HG03342 (cell line): Measurements from ENCODE around the gene WDR55.
"Not testable (repeated sequence)": the region's sequence is repeated elsewhere in the genome, so short reads cannot be mapped to it uniquely, and the experiment has no call there.

Source experiments
- ATAC-seq: cut with Tn5 transposase; IDR thresholded peaks from one replicate; pipeline ENCODE4 v1.9.1; 2021; ENCODE audit warnings: mild to moderate bottlenecking, moderate library complexity; ENCODE audit not compliant: unreplicated experiment

Gene WDR55

DNA sequence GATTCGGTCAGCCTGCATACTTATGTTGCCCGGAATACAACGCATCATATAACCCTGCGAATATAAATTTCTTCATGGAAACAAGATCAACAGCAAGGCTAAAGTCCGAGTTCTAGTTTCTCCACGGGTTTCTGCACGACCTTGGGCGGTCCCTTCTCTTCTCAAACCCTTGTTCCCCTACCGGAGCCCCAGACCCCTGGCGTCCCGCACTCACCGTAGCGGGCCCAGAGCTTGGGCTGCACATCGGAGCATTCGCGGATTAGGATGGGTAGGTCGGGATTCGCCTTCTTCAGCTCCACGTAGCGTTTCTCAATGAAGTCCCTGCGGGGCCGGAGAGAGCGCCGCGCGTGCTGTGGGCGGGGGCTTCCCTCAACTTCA, 17.7 kb upstream of the WDR55 start:
- ATAC-seq = peak; percentile 12

GRCh38 chr5:140658870-140659269, 5.8 kb upstream of the WDR55 start:
- ATAC-seq = no peak

GRCh38 chr5:140660371-140660770, 4.3 kb upstream of the WDR55 start:
- not testable (repeated sequence) for ATAC-seq

DNA sequence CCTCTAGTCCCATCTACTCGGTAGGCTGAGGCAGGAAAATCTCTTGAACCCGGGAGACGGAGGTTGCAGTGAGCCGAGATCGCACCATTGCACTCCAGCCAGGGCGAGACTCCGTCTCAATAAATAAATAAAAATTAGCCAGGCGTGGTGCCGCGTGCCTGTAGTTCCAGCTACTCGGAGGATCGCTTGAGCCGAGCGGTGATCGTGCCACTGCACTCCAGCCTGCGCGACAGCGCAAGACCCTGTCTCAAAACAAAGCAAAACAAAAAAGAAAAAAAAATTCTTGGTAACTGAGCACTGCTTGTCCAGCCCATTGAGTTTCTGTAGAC, 710 bp upstream of the WDR55 start:
- ATAC-seq = no peak

DNA sequence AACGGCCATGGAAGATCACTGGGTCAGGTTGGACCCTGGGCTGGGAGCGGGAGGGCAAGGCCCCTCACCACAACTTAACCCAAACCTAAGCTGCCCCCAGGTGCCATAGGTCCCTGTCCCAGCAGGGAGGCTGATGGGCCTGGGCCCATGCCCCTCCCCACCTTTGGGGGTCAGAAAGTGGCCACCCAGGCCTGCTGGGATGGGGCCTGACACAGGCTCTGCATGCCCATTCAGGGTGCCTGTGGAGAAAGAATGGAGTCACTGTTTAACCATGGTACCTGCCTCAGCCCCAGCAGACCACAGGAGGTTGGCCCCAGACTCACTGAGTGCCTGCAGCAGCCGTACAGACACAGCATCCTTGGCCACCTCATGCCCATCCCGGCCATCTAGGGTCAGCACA, 6.3 kb downstream of the WDR55 start:
- not testable (repeated sequence) for ATAC-seq

- no peak for ATAC-seq
Observed at GRCh38 chr5:140671472-140672125, 6.9 kb downstream of the WDR55 start.

GRCh38 chr5:140672455-140673186, 7.9 kb downstream of the WDR55 start:
- ATAC-seq = no peak

DNA sequence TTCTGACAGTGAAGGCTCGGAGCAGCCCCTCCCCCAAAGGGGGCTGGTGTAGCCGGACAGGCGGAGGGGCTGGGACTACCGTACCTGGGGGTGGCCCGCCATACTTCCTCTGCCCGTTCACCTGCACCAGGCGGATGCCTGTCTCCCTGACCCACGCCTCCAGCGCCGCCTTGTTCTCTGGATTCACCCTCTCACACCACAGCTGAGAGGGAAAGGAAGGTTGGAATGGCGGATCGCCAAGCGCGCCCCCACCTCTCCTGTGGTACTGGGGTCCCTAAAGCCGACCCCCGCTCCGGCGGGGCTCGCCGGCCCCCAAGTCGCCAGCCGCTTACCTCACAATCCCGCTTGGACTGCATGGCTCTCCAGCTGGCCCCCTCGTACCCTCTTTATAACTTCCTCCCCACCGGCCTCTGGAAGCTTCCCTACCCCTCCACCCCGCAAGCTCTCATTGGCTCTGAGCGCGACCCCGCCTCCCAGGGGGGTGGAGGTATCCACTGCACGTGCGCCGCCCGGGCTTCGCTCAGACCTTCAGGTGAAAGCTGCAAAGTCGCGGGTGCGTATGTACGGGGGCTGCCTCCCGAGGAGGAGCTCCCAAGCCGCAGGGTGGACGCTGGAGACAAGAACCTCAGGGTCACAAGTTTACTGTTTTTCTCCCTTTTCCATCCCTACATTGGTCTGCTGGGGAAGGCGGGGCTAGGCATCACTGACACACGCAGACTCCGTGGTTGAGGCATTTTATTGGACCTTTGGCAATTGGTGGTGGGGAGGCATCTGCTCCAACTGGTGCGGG, 8.7 kb downstream of the WDR55 start, which contains the start of gene DND1:
Gene DND1 (minus strand): TSS at position 390 of the 790 bp plus-strand sequence. CDS start 34 bp downstream, at position 356.
- ATAC-seq = no peak

- ATAC-seq = no peak
Observed at GRCh38 chr5:140674211-140674610, 9.5 kb downstream of the WDR55 start.

- no peak for ATAC-seq
Observed at GRCh38 chr5:140674629-140675028, 9.9 kb downstream of the WDR55 start.

DNA sequence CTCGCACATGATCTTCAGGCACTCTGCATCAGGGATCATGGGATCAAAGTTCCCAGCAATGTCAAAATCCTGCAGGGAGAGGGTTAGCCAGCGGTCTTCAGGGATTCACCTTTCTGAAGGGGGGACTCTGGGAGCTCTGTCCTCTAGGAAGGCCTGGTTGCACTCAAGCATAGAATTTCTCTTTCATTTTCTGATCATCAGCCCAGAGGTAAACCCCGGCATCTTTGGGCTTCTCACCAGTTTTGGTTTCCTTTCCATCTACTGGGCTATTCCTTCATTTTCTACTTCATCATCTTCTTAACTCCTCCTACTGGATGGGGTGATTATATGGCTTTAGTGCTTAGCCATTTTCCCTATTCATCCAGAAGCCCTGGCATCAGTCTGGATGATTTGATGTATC, 13.2 kb downstream of the WDR55 start:
- peak; percentile 78 for ATAC-seq

DNA sequence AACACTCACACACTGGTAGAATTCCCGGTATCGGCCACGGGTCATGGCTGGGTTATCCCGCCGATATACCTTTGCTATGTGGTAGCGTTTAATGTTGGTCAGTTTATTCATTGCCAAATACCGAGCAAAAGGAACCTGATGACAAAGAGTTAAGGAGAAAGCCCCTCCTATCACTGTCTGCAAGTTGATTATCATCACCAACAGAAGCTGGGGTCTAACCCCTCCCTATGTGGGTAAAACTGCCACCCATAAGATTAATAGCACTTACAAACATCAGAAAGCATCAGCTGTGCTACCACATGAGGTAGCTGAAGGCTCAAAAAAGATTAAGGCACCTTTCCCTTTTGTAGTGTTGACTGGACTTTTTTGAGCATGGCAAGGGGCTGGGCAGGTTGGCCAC, 14.3 kb downstream of the WDR55 start:
- no peak for ATAC-seq

- peak; percentile 1 for ATAC-seq
Observed at GRCh38 chr5:140690376-140690932, 25.8 kb downstream of the WDR55 start.

DNA sequence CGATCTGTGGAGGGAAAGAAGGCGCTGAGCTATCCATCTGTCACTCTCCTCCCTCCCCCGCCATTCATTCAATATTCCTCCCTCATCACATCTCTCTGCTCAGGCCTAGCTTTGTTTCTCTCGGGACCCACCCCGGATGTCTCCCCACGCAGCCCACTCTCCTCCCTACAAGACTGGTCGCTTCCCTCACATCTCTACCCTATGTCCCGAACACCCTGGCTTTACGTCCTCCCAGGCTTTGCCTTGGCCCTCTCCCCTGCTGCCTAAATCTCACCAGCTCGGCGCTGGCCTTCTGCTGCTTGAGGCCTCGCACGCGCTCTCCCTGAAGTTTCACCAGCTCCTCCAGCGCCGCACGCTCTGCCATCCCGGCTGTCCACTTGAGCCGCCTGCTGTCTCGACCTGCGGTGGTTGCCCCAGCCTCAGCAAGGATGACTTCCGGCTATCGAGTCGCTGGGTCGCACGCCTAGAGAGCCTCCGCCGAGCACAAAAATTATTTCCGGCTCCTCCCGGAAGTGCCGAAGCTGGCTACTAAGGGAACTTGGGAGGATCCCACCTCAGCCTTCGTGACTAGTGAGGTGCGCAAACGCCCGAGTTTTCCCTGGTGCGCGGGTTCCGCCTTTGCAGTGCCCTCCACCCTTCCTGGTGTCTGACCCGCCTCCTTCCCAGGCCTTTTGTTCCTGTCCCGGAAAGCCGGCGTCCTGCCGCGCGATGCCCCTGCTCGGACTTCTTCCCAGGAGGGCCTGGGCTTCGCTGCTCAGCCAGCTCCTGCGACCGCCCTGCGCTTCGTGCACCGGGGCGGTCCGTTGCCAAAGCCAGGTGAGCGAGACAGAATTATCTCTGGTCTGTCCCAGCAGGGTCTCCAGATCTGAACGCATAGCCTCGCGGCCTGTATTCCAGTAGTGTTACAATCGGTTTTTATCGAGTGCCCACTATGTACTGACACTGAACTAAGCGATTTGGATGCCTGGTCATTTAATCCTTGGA, 26.5 kb downstream of the WDR55 start, which contains the start of the genes HARS1 and HARS2:
Gene HARS1 (minus strand): TSS at position 430 of the 984 bp plus-strand sequence. CDS start 66 bp downstream, at position 364.
Gene HARS2 (plus strand): TSS at position 515 of the 984 bp plus-strand sequence. CDS start 194 bp downstream, at position 709.
- peak; percentile 96 for ATAC-seq

- no peak for ATAC-seq
Observed at GRCh38 chr5:140694276-140694675, 29.6 kb downstream of the WDR55 start.

GRCh38 chr5:140696891-140697492, 32.3 kb downstream of the WDR55 start:
- ATAC-seq = no peak

DNA sequence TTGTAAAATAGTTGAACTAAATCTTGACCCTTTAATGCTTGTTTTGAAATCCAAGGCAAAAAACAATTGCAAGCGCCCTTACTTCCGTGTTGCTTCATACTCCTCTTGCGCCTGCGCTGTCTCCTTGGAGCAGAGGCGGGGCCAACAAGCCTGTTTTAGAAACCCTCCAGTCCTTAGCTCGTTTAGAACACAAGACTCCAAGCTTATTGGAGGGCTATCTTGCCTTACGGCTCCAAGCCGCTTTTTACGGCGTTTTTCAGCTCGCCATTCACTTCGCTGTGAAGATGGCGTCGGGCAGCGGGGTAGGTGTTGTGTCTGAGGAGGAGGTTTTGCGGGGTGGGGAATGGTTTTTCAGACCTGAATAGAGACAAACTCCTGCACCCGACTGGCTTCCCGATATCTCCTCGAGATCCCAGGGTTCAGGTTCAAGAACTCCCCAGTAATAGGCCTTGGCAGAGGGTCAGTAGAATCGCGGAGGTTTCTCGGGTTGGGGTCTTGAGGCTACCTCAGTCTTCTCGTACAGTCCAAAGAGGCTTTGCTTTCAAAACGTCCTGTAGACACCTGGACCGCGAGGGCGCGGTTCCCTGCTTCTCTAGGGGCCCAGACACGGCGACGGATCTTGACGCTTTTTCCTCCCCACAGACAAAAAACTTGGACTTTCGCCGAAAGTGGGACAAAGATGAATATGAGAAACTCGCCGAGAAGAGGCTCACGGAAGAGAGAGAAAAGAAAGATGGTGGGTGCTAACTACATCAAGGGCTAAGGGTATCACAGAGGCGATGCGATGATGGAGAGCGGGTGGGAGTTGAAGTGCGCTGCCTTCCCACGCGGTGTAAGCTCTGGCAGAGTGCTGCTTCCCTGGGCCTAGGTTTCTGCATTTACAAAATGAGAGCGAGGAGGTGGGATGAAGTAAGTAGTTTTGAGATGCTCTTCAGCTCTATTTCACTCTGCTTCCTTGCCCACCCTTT, 35.8 kb downstream of the WDR55 start, which contains the start of gene ZMAT2:
Gene ZMAT2 (plus strand): TSS at position 271 of the 968 bp plus-strand sequence. CDS start 14 bp downstream, at position 285.
- ATAC-seq = peak; percentile 98

- ATAC-seq = no peak
Observed at GRCh38 chr5:140707812-140708211, 43.1 kb downstream of the WDR55 start.
